Gastrocnemius medialis (tissue), 4 donors: ENCODE results near the gene GOLGA3. TPM values are rescaled to one million over a fixed set of nuclear protein-coding genes. Genes with fewer than 3 reads are reported as not detected.

ENCODE experiments used
- ATAC-seq, 2 donors: fragments of 150-250 bp; one replicate each; pipeline ENCODE4 v1.9.1; 2016
- DNase-seq, 2 donors: peaks; one replicate each; pipeline ENCODE4 v3.0.0-alpha.2; 2019
- H3K27ac ChIP-seq, 4 donors: fragments of 200-600 bp; sonication (generic); 1 replicate in 1 of 4; 2 replicates in 3 of 4; pipeline ENCODE4 v1.5.1; 2016 to 2018; ENCODE audit warnings: mild to moderate bottlenecking in 2 of 4, moderate library complexity in 1 of 4
- H3K27me3 ChIP-seq, 3 donors: fragments of 200-600 bp; sonication (generic) in 2 of 3; 1 replicate in 1 of 3; 2 replicates in 2 of 3; pipeline versions ENCODE4 v1.5.1 to v1.6.0; 2016 to 2019; ENCODE audit warnings: mild to moderate bottlenecking in 1 of 3, moderate library complexity in 1 of 3
- H3K36me3 ChIP-seq, 2 donors: fragments of 200-600 bp; sonication (generic) in 1 of 2; one replicate each; pipeline ENCODE4 v1.5.1; 2017 to 2018
- H3K4me1 ChIP-seq, 2 donors: fragments of 200-600 bp; sonication (generic) in 1 of 2; one replicate each; pipeline ENCODE4 v1.5.1; 2016 to 2017; ENCODE audit warnings: mild to moderate bottlenecking in 2 of 2
- H3K4me3 ChIP-seq, 4 donors: fragments of 200-600 bp; sonication (generic) in 3 of 4; 1 replicate in 1 of 4; 2 replicates in 3 of 4; pipeline ENCODE4 v1.5.1; 2016 to 2019; ENCODE audit warnings: mild to moderate bottlenecking in 2 of 4
- H3K9me3 ChIP-seq, 3 donors: fragments of 200-600 bp; sonication (generic) in 2 of 3; 1 replicate in 1 of 3; 2 replicates in 2 of 3; pipeline ENCODE4 v1.5.1; 2016 to 2019
- POLR2A ChIP-seq, 2 donors: fragments of 450-650 bp; IDR thresholded peaks; one replicate each; pipeline ENCODE4 v1.6.1; 2017; ENCODE audit warnings: antibody characterized with exemption in 2 of 2, mild to moderate bottlenecking in 2 of 2, moderate library complexity in 2 of 2
- in situ Hi-C, 4 donors: fragments of 200-750 bp; cut with MboI; loops; one replicate each; pipeline versions ENCODE4 v1.15.0 to v1.8.0; 2017; ENCODE audit warnings: low sequenced_read_pairs in 4 of 4
- intact Hi-C: fragments of 100-400 bp; cut with DNase I; formaldehyde crosslinking; loops from one replicate; pipeline ENCODE4 v1.15.1; 2023; ENCODE audit warnings: low total_unique reads
- total RNA-seq, 4 donors: library from RNA; depleted of rRNA; stranded (reverse); fragments of >200 nt; gene quantifications; one replicate each; pipeline versions ENCODE4 v1.1.0 to v1.2.3, GENCODE V29; 2016
- TF ChIP-seq, protein P1 (sequence below), 5 experiments: fragments of 450-650 bp in 3 of 5; fragments of 200-600 bp in 2 of 5; sonication (generic) in 2 of 5; IDR thresholded peaks in 4 of 5; conservative IDR thresholded peaks in 1 of 5; 1 replicate in 4 of 5; 2 replicates in 1 of 5; pipeline ENCODE4 v1.5.1; 2016 to 2019; ENCODE audit warnings: antibody characterized with exemption in 5 of 5, mild to moderate bottlenecking in 3 of 5, moderate library complexity in 3 of 5

Gene GOLGA3
- total RNA-seq, 4 donors from 2014 or later: 30.0 to 50.0 (median 39.6) TPM

GRCh38 chr12:132727091-132727794 lies 101.4 kb downstream of the GOLGA3 start:
- in situ Hi-C loops (no loop called here), intact Hi-C loops (no loop called here)
- H3K4me1 ChIP-seq: no peaks in the 10 kb centered on the region
- no peak overlapping the region for H3K4me3 ChIP-seq
- H3K27me3 ChIP-seq: no peaks in the 10 kb centered on the region
- DNase-seq: no peak
- H3K9me3 ChIP-seq: no peaks in the 10 kb centered on the region
- H3K27ac ChIP-seq: no peak overlapping the region
- peaks cover 0 to 73% of the 10 kb centered on the region in 2 donors for H3K36me3 ChIP-seq
- TF ChIP-seq, protein P1, sequence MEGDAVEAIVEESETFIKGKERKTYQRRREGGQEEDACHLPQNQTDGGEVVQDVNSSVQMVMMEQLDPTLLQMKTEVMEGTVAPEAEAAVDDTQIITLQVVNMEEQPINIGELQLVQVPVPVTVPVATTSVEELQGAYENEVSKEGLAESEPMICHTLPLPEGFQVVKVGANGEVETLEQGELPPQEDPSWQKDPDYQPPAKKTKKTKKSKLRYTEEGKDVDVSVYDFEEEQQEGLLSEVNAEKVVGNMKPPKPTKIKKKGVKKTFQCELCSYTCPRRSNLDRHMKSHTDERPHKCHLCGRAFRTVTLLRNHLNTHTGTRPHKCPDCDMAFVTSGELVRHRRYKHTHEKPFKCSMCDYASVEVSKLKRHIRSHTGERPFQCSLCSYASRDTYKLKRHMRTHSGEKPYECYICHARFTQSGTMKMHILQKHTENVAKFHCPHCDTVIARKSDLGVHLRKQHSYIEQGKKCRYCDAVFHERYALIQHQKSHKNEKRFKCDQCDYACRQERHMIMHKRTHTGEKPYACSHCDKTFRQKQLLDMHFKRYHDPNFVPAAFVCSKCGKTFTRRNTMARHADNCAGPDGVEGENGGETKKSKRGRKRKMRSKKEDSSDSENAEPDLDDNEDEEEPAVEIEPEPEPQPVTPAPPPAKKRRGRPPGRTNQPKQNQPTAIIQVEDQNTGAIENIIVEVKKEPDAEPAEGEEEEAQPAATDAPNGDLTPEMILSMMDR (IDR thresholded peaks at IDR 0.05 in 4 of 5, conservative IDR thresholded peaks at IDR 0.05 in 1 of 5): no peak
- TF ChIP-seq POLR2A (IDR thresholded peaks at IDR 0.05): no peak
- ATAC-seq: no peak

DNA sequence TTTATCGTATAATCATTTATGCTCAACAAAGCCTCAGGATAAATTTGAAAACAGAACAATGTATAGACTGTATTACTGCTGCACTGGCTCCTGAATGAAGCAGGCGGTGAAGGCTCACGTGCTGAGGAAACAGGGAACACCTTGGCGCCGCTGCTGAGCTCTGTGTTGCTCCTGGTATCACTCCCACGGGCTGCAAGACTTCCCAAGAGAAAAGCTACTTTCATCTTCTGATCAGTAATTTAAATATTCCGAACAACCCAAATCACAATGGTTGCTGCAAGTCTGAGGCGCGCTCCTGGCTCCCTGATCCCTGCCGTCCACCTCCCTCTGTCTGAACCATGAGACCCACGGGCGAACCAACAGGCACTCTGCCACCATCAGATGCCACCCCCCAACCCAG lies 102.3 kb downstream of the GOLGA3 start:
- ATAC-seq (no peak), DNase-seq (no peak)
- Histone ChIP-seq H3K36me3 (peaks cover 0 to 72% of the 10 kb centered on the region in 2 donors), H3K4me3 (no peak overlapping the region), H3K9me3 (no peaks in the 10 kb centered on the region), H3K27me3 (no peaks in the 10 kb centered on the region), H3K4me1 (no peaks in the 10 kb centered on the region), H3K27ac (no peak overlapping the region)
- in situ Hi-C loops: no loop called here
- no peak for TF ChIP-seq POLR2A (IDR thresholded peaks at IDR 0.05)
- TF ChIP-seq, protein P1 (IDR thresholded peaks at IDR 0.05 in 4 of 5, conservative IDR thresholded peaks at IDR 0.05 in 1 of 5): no peak
- intact Hi-C loops: no loop called here

GRCh38 chr12:132724506-132725241 lies 104.0 kb downstream of the GOLGA3 start:
- no peak overlapping the region for H3K27ac ChIP-seq
- H3K36me3 ChIP-seq: peaks cover 0 to 78% of the 10 kb centered on the region in 2 donors
- H3K27me3 ChIP-seq: no peaks in the 10 kb centered on the region
- ATAC-seq (no peak), DNase-seq (no peak)
- no peaks in the 10 kb centered on the region for H3K4me1 ChIP-seq
- TF ChIP-seq, protein P1 (IDR thresholded peaks at IDR 0.05 in 4 of 5, conservative IDR thresholded peaks at IDR 0.05 in 1 of 5): no peak
- TF ChIP-seq POLR2A (IDR thresholded peaks at IDR 0.05): no peak
- intact Hi-C loops: no loop called here
- H3K9me3 ChIP-seq: no peaks in the 10 kb centered on the region
- H3K4me3 ChIP-seq: no peak overlapping the region
- in situ Hi-C loops: no loop called here

DNA sequence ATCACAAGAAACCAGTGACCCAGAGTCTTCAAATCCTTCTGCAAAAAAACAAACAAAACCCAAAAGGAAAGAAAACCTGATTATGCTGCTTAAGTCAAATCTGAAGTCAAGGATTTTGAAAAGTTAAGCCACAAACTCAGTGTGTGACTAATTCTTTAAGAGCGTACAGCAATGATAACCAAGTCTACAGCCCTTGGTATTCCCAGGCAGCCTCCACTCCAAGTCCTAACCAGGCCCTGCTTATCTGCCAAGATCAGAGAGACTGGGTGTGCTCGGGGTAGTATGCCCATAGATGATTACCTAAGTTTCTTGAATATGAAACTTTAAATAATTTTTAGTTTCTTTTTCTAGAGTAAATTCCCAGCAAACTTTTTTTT lies 104.9 kb downstream of the GOLGA3 start:
- no peak for DNase-seq
- no peaks in the 10 kb centered on the region for H3K9me3 ChIP-seq
- peaks cover 0 to 84% of the 10 kb centered on the region in 2 donors for H3K36me3 ChIP-seq
- in situ Hi-C loops: no loop called here
- TF ChIP-seq POLR2A (IDR thresholded peaks at IDR 0.05): no peak
- TF ChIP-seq, protein P1 (IDR thresholded peaks at IDR 0.05 in 4 of 5, conservative IDR thresholded peaks at IDR 0.05 in 1 of 5): no peak
- no peak for ATAC-seq
- no peaks in the 10 kb centered on the region for H3K27me3 ChIP-seq
- H3K4me1 ChIP-seq: no peaks in the 10 kb centered on the region
- H3K4me3 ChIP-seq: no peak overlapping the region
- intact Hi-C loops: no loop called here
- H3K27ac ChIP-seq: no peak overlapping the region
